Activated naive CD8-positive, alpha-beta T cell treated with anti-CD3 and anti-CD28 coated beads, Interleukin-2, amount 10 ng/mL, durations not matched to agents 7 days and 5 days (primary cell): Measurements from ENCODE around the gene TMEM59. TPM values are rescaled to one million over a fixed set of nuclear protein-coding genes. Genes with fewer than 3 reads are reported as not detected.
A peak's percentile ranks its signal among the peaks of the same experiment; 100 is the strongest.

ENCODE experiments used
- ATAC-seq: fragments of 150-1000 bp; cut with Tn5 transposase; one replicate; pipeline ENCODE4 v1.10.0; 2021; ENCODE audit warnings: low read depth, moderate library complexity
- POLR2A ChIA-PET: fragments of 350-600 bp; sonication (Branson Sonifier 250); formaldehyde crosslinking; loops from one replicate; lab custom pipeline; 2021; ENCODE audit warnings: antibody characterized with exemption; lab: Charles Lee
- DNase-seq: peaks from one replicate; pipeline ENCODE4 v3.0.0; 2021
- H3K27ac Mint-ChIP-seq: one replicate; pipeline ENCODE4 v1.8.0; 2022; ENCODE audit warnings: mild to moderate bottlenecking, mixed read lengths
- H3K27me3 Mint-ChIP-seq: one replicate; pipeline ENCODE4 v1.8.0; 2022; ENCODE audit warnings: mild to moderate bottlenecking, moderate library complexity, mixed read lengths
- H3K36me3 Mint-ChIP-seq: one replicate; pipeline ENCODE4 v1.8.0; 2021; ENCODE audit warnings: mild to moderate bottlenecking, mixed read lengths
- H3K4me1 Mint-ChIP-seq: one replicate; pipeline ENCODE4 v1.8.0; 2021; ENCODE audit warnings: mixed read lengths
- H3K4me3 Mint-ChIP-seq: one replicate; pipeline ENCODE4 v1.8.0; 2022; ENCODE audit warnings: mild to moderate bottlenecking, moderate library complexity, mixed read lengths
- H3K9me3 Mint-ChIP-seq: one replicate; pipeline ENCODE4 v1.8.0; 2021; ENCODE audit warnings: mixed read lengths
- microRNA-seq: library from miRNA; unstranded; fragments of <30 nt; microRNA quantifications from one replicate; pipeline ENCODE4 v1.2.0, GENCODE V29; 2022
- total RNA-seq, 2 experiments: library from RNA; stranded (reverse); gene quantifications; one replicate each; pipeline ENCODE4 v1.2.3, GENCODE V29; 2021

Gene TMEM59
- total RNA-seq, 2 experiments from 2014 or later, result 182 to 192 TPM

- peaks cover 8% of the 10 kb centered on the region for H3K4me1 Mint-ChIP-seq
Observed at GRCh38 chr1:53979712-53980450, 73.1 kb downstream of the TMEM59 start.

More at GRCh38 chr1:53979712-53980450, 73.1 kb downstream of the TMEM59 start:
- ATAC-seq (no peak), DNase-seq (no peak)
- Mint-ChIP-seq H3K4me3 (no peak overlapping the region), H3K36me3 (no peaks in the 10 kb centered on the region), H3K9me3 (no peaks in the 10 kb centered on the region), H3K27ac (no peak overlapping the region), H3K27me3 (peaks cover 5% of the 10 kb centered on the region)
- POLR2A ChIA-PET, result no interaction called here

Small RNA genes within 50 kb of the gene (microRNA-seq; reads per million reads assigned to microRNA genes)
- gene MIR4781, result 16.1 reads per million, percentile 25 among the genes with 10 or more reads in this experiment

Other genes starting within 250 kb of the TMEM59 start
- gene NDC1, start 214.9 kb downstream of the TMEM59 start, total RNA-seq, result 10 to 100 TPM; 19.0 to 19.5 TPM
- 10 to 100 TPM; 16.9 to 19.5 TPM for gene YIPF1, start 163.4 kb downstream of the TMEM59 start, total RNA-seq
- gene DIO1, start 159.0 kb downstream of the TMEM59 start, total RNA-seq, result not detected
- gene IFT25, start 107.5 kb downstream of the TMEM59 start, total RNA-seq, result 10 to 100 TPM; 76.7 to 81.6 TPM
- gene LRRC42, start 106.9 kb downstream of the TMEM59 start, total RNA-seq, result 10 to 100 TPM; 18.8 to 20.2 TPM
- not detected for gene LDLRAD1, start 35.0 kb downstream of the TMEM59 start, total RNA-seq
- 10 to 100 TPM; 11.7 to 13.5 TPM for gene TCEANC2, start 404 bp upstream of the TMEM59 start, total RNA-seq
- gene CDCP2, start 99.8 kb upstream of the TMEM59 start, total RNA-seq, result under 1 TPM; 0.11 to 0.20 TPM
- 10 to 100 TPM; 11.6 to 13.3 TPM for gene CYB5RL, start 146.8 kb upstream of the TMEM59 start, total RNA-seq
- gene MRPL37, start 147.0 kb upstream of the TMEM59 start, total RNA-seq, result 10 to 100 TPM; 71.8 to 81.6 TPM